ENCODE results near the gene RNF144A. TPM values are rescaled to one million over a fixed set of nuclear protein-coding genes. Genes with fewer than 3 reads are reported as not detected.

Gene RNF144A
- polyA plus RNA-seq, 3 donors, result 0.30 to 0.68 (median 0.48) TPM

DNA sequence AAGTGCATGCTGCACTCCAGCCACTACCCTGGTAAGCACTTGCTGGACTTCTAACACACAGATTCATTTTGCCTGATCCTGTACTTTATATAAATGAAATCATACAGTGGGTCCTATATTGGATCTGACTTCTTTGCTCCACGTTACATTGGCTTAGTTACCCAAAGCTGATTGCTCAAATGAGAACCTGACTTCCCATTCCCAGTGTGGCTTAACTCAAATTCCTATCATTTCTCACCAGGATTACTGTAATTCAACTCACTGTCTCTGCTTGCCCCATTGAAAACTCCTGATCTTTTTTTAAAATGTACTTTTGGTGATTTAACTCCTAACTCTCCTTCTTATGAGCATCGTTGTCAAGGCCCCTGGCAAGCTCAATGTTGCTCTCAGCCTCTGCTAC lies 38.2 kb upstream of the RNF144A start:
- H3K79me2 ChIP-seq (ENCODE audit: insufficient read depth, low read length), result no peaks in the 10 kb centered on the region
- H3K27ac ChIP-seq (ENCODE audit: low read depth in 1 of 2, low read length in 2 of 2), result no peak overlapping the region
- H3K4me2 ChIP-seq (replicated peaks; ENCODE audit: extremely low read depth, low read length, poor library complexity, severe bottlenecking), result peak overlapping the region; percentile 84
- H3K27me3 ChIP-seq (ENCODE audit: control insufficient read depth in 2 of 2, insufficient read depth in 2 of 2, low read length in 2 of 2), result no peaks in the 10 kb centered on the region
- no peaks in the 10 kb centered on the region for H4K20me1 ChIP-seq (ENCODE audit: insufficient read depth, low read length)
- no peak overlapping the region for H3K9ac ChIP-seq (ENCODE audit: insufficient read depth, low read length, poor library complexity, severe bottlenecking)
- no peak overlapping the region for H3K27ac Mint-ChIP-seq
- no peaks in the 10 kb centered on the region for H3K9me3 ChIP-seq (replicated peaks in 1 of 2; ENCODE audit: control insufficient read depth in 1 of 2, insufficient read depth in 1 of 2, low read length in 2 of 2)
- peaks cover 0 to 4% (median under 1%) of the 10 kb centered on the region in 7 donors for H3K9me3 Mint-ChIP-seq
- intact Hi-C loops (cut with micrococcal nuclease), result no loop called here
- peaks cover 1 to 4% of the 10 kb centered on the region in 2 donors for H3K36me3 Mint-ChIP-seq
- H2AFZ ChIP-seq (ENCODE audit: insufficient read depth, low read depth, low read length, poor library complexity, severe bottlenecking), result no peak overlapping the region
- H3K4me1 Mint-ChIP-seq, result peaks cover 40% of the 10 kb centered on the region
- H3K27me3 Mint-ChIP-seq (ENCODE audit: low read depth in 3 of 3), result peaks cover 0 to 1% (median 0%) of the 10 kb centered on the region in 3 donors
- no peak for DNase-seq
- peaks cover 32 to 39% of the 10 kb centered on the region in 2 donors for H3K4me1 ChIP-seq (ENCODE audit: control insufficient read depth in 1 of 2, insufficient read depth in 2 of 2, low read length in 2 of 2)
- no peaks in the 10 kb centered on the region for H3K36me3 ChIP-seq (replicated peaks in 1 of 2; ENCODE audit: control insufficient read depth in 1 of 2, insufficient read depth in 2 of 2, low read length in 2 of 2)
- peak overlapping the region in 1 of 3 experiments; percentile 1 for H3K4me3 ChIP-seq (replicated peaks in 1 of 3; ENCODE audit: low read depth in 2 of 3, low read length in 3 of 3)
- TF ChIP-seq, protein P1, sequence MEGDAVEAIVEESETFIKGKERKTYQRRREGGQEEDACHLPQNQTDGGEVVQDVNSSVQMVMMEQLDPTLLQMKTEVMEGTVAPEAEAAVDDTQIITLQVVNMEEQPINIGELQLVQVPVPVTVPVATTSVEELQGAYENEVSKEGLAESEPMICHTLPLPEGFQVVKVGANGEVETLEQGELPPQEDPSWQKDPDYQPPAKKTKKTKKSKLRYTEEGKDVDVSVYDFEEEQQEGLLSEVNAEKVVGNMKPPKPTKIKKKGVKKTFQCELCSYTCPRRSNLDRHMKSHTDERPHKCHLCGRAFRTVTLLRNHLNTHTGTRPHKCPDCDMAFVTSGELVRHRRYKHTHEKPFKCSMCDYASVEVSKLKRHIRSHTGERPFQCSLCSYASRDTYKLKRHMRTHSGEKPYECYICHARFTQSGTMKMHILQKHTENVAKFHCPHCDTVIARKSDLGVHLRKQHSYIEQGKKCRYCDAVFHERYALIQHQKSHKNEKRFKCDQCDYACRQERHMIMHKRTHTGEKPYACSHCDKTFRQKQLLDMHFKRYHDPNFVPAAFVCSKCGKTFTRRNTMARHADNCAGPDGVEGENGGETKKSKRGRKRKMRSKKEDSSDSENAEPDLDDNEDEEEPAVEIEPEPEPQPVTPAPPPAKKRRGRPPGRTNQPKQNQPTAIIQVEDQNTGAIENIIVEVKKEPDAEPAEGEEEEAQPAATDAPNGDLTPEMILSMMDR (IDR thresholded peaks at IDR 0.05), result no peak
- H3K4me3 Mint-ChIP-seq, result peak overlapping the region; percentile 4 to 94
- WGBS (ENCODE audit: insufficient coverage), result 88% methylated on average over 2 of the region's 2 CpGs

DNA sequence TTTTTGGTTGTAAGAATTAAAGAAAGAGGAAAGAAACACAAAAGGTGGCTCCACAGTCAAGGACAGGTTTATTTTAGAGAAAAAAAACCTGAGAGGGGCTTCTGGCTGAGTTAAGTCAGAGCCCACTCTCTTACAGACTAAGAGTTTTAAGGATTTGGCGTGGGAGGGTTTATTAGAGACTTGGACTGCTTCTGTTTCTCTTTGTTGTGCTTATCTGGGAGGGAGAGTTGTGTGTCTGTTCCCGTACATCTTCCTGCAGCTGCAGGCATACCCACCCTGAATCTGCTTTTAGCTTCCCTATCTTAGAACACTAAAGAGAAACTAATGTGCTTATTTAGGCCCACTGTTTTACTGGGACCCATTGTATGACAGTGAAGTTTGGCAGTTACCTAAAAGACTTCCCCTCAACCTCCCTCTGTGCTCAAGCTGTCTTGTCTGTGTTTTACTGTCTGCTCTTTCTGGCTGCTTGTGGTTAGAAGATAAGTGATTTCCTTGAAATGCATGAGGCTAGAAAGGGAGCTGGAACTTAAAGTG lies 36.9 kb upstream of the RNF144A start:
- no CpG with 5 or more reads among the region's 2 CpGs for WGBS (ENCODE audit: insufficient coverage)
- H3K36me3 Mint-ChIP-seq, result peaks cover 4 to 5% of the 10 kb centered on the region in 2 donors
- H3K4me3 Mint-ChIP-seq, result peak overlapping the region; percentile 48 to 74
- intact Hi-C loops (cut with micrococcal nuclease), result no loop called here
- Histone ChIP-seq H3K9ac (ENCODE audit: insufficient read depth, low read length, poor library complexity, severe bottlenecking) (no peak overlapping the region), H3K27me3 (ENCODE audit: control insufficient read depth in 2 of 2, insufficient read depth in 2 of 2, low read length in 2 of 2) (no peaks in the 10 kb centered on the region), H3K4me3 (replicated peaks in 1 of 3; ENCODE audit: low read depth in 2 of 3, low read length in 3 of 3) (no peak overlapping the region), H3K36me3 (replicated peaks in 1 of 2; ENCODE audit: control insufficient read depth in 1 of 2, insufficient read depth in 2 of 2, low read length in 2 of 2) (no peaks in the 10 kb centered on the region), H3K4me1 (ENCODE audit: control insufficient read depth in 1 of 2, insufficient read depth in 2 of 2, low read length in 2 of 2) (peaks cover 32 to 39% of the 10 kb centered on the region in 2 donors), H2AFZ (ENCODE audit: insufficient read depth, low read depth, low read length, poor library complexity, severe bottlenecking) (no peak overlapping the region), H3K4me2 (replicated peaks; ENCODE audit: extremely low read depth, low read length, poor library complexity, severe bottlenecking) (no peak overlapping the region), H3K79me2 (ENCODE audit: insufficient read depth, low read length) (no peaks in the 10 kb centered on the region), H3K27ac (ENCODE audit: low read depth in 1 of 2, low read length in 2 of 2) (no peak overlapping the region), H3K9me3 (replicated peaks in 1 of 2; ENCODE audit: control insufficient read depth in 1 of 2, insufficient read depth in 1 of 2, low read length in 2 of 2) (no peaks in the 10 kb centered on the region), H4K20me1 (ENCODE audit: insufficient read depth, low read length) (no peaks in the 10 kb centered on the region)
- peaks cover 40% of the 10 kb centered on the region for H3K4me1 Mint-ChIP-seq
- no peak for DNase-seq
- H3K27ac Mint-ChIP-seq, result no peak overlapping the region
- peaks cover 0 to 2% (median 1%) of the 10 kb centered on the region in 3 donors for H3K27me3 Mint-ChIP-seq (ENCODE audit: low read depth in 3 of 3)
- H3K9me3 Mint-ChIP-seq, result peaks cover 0 to 4% (median 0%) of the 10 kb centered on the region in 7 donors
- TF ChIP-seq, protein P1 (IDR thresholded peaks at IDR 0.05), result no peak

All from CD14-positive monocyte (primary cell).